Stimulated activated CD4-positive, alpha-beta T cell treated with anti-CD3 and anti-CD28 coated beads, Interleukin-4, amount 100 ng/mL, for 1 hour (primary cell): ENCODE data around the gene CRAMP1.

Experiments used
- DNase-seq: peaks from one replicate; pipeline ENCODE4 v3.0.0-alpha.2; 2020

Gene CRAMP1

DNA sequence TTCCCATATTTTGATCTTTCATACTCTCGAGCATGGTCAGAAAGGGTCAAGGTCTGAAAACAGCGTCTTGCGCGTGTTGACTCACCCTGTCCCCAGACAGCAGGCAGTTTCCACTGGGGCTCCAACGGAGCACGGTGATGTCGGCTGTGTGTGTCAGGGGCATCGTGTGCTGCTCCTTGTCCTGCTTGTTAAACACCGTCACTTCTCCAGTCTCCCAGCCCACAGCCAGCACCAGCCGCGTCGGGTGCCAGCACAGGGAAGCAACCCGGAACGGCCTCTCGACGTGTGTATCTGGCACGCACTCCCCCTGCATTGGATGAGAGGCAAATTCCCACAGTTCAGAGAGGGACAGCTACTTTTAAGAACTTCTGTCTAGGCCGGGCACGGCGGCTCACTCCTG, 9.9 kb upstream of the CRAMP1 start:
- no peak for DNase-seq

DNA sequence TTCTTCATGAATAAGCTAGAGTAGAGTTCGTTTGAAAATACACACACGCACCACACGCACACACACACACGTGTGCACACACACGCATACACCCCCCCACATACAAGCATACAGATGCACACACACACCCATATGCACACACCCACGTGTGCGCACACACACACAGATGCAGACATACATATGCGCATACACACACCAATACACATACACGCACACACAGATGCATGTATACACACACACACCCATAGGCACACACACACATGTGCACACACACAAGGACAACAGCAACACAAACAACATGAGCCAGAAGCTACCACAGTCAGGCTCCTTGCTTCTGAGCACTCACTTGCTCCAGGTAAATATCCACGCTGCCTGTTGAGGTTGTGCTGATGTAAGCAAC, 5.4 kb upstream of the CRAMP1 start:
- DNase-seq = no peak

DNA sequence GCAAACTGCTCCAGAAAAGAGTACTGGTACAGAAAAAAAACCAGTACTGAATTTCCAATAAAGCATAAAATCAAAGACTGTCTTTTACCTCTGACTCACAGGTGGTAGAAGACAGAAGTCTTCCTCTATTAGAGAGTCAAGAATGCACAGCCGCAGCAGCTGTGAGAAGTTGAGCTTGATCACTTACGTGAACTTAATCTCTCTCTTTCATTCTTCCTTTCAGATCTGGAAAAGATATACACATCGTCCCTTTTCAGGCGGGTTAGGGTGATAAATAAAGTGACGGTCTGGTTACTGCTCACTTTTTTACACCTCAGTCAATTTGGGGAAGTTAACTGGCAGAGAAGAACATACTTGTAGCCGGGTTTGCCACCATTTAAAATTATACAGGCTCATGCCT, 4.2 kb upstream of the CRAMP1 start:
- no peak for DNase-seq

DNA sequence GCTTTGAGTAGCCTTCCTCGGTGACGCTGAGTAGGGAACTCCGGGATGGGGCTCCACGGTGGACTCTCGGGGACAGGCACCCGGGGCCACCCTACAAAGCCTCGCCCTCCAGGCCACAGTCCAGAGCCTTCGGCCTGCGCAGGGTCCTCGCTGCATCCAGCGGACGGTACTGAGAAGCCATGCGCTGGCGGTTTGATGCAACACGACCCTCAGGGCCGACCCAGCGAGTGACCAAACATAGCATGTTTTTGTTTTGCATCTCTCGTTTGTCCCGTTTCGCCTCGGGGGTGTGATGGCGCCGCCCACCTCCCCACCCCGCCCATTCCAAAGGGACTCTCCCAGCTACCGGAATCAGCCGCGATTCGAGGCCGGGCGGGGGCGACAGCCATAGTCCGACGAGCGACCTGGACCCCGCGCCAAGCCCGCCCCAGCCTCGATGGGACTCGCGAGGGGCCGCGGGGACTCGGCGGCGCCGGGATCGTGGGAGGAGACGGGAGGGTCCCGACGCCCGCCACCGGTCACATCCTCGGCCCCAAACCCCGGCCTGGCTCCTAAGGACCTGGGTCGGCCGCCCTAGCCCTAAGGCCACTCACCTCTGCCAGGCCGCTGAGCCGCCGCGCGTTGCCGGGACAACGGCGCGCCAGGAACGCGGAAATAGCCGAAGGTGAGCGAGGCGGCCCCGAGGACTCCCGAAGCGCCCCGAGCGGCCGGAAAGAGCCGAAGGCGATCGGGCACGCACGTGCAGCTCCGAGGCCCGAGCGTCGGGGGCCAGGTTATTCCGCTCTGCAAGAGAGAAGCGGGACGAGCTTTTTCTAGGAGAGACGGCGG, 1.9 kb upstream of the CRAMP1 start:
- DNase-seq = peak; percentile 93

DNA sequence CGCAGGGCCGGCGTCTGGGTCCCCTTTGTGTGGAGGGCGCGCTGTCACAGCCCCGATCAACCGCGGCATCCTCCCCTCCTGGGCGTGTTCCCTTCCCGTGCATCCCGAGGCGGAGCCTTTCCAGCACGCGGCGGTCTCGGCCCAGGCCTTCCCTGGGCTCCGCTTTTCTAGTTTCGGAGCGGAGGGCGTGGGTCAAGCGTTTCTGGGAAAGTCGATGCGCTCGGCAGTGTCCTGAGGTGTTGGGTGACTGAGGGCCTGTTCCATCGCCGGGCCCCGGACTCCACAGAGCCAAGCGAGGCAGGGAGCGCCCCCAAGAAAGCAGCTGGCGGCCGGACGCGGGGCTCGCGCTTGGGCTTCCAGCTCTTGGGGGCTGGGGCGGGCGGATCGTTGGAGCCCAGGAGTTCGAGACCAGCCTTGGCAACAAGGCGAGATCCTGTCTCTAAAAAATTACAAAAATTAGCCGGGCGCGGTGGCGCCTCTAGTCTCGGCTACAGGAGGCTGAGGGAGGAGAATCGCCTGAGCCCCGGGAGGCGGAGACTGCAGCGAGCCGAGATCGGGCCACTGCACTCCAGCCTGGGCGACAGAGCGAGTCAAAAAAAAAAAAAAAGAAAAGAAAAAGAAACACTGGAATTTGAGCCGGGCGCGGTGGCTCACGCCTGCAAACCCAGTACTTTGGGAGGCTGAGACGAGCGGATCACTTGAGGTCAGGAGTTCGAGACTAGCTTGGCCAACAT, 1.1 kb upstream of the CRAMP1 start:
- peak; percentile 19 for DNase-seq

DNA sequence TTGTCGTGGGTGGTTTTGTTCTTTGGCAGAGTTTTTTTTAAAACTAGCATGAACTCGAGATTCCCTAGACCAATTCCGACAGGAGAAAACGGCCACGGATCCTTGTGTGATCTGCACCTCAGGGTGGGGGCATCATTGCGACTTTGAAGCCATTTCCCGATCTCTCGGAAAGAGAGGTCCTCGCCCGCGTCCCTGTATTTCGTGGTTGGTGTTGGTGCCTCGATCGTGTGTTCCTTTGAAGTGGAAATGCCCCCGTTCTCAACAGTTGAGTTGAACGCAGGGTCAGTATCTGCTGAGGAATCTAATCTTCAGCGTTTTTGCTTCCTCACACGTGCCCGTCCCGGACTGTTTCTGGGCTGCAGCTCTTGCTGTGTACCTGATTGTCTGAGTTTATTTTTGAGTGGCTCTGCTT, 1.1 kb downstream of the CRAMP1 start:
- DNase-seq = peak; percentile 6

DNA sequence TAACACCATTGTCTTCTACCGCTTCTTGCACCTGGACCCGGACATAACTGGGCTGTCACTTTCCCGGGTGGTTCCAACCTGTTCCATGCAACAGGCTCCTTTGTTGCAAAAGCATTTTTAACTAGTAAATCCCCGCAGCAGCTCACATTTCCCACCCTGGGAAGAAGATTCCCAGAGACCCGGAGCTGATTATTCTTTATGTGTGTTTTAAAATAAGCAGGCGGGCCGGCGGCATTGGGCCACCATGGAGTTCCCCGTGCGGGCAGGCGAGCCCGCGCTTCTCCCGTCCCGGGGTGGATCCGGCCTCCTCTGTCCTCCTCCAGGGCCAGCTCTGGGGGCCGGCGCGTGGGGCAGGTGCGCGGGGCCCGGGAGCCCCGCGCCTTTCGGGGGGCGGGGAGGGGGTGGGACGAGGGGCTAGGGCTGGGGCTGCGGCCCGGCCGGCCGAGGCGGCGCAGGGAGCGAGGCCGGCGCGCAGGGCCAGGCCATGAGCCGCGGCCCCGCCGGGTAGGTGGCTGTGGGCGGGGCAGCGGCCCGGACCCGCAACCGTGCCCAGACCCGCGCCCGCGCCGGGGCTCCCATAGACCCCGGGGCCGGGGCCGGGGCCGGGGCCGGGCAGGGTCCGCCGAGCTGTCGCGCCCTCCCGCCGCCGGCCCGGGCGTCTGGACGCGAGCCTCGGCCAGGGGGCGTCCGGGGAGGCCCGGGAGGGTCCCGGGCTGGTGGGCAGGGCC, 1.7 kb downstream of the CRAMP1 start:
- DNase-seq = peak; percentile 20

DNA sequence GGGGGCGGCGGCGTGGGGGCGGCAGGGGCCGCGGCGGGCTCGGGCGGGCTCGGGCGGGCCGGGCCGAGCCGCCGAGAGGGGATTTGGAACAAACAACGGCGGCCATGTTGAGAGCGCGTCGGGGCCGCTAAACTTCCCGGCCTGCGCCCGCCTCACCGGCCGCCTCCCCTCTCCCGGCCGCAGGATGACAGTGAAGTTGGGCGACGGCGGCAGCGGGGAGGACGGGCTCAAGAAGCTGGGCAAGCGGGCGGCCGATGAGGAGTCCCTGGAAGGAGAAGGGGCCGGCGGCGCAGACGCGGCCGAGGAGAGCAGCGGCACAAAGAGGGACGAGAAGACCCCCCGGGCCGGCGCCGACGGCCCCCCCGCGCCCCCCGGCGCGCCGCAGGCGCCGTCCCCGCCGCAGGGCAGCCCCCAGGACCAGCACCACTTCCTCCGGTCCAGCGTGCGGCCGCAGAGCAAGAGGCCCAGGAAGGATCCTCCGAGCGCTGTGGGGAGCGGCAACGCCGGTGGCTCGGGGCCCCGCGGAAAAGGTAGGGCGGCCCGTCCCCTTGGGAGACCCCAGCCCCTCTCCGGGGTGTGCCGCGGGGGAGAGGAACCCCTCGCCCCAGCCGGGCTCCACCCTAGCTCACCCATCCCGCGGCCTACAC, 2.4 kb downstream of the CRAMP1 start:
- peak; percentile 31 for DNase-seq

DNA sequence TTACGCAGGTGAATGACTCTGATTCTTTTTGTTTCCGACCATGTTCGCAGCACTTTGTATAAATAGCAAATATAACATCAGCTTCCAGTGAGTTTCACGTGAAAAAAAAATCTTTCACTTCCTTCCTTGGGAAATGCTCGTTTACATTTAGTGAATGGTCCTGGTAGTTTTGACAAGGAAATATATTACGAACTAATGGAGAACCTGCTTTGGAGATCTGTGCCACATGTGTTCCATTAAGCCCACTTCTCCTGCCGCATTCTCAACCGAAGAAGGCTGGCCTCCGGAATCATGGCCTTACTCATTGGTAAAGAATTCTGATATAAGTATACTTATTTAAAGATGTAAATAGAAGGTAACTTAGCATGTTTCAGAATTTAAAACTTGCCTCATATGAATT, 3.6 kb downstream of the CRAMP1 start:
- no peak for DNase-seq

DNA sequence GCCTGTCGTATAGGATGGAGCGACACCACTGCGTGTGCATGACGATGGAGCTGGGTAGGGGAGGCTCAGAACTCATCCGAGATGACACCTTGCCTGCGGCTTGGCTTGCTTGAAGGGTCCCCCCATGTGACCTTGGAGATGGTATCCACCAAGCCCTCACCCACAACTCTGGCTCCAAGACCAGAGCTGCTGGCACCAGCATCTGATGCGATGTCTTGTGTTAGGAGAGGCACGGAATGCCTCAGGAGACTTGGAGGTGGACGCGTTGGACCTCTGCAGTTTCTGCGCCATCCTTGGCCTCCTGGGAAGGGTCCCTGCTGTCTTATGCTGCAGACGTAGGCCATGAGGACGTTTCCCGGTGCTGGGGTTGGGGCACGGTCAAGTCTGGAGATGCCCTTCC, 7.8 kb downstream of the CRAMP1 start:
- DNase-seq = no peak

DNA sequence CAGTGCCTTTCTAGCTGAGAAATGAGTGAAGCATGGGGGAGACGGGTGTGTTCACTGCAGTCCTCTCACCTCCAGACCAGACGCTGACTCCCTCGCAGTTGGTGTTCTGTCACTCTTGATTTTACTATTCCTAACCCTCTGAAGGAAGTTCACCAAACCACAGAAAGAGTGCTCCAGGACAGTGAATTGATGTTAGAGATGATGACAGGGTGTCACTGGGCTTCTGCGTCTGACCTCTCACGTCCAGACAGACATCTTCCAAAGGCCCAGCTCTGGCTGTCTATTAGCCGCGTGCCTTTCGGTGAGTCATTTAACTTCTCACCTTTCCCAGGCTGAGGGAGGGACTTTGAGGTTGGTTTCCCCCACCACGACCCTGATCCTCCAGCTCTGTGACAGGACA, 8.2 kb downstream of the CRAMP1 start:
- no peak for DNase-seq

DNA sequence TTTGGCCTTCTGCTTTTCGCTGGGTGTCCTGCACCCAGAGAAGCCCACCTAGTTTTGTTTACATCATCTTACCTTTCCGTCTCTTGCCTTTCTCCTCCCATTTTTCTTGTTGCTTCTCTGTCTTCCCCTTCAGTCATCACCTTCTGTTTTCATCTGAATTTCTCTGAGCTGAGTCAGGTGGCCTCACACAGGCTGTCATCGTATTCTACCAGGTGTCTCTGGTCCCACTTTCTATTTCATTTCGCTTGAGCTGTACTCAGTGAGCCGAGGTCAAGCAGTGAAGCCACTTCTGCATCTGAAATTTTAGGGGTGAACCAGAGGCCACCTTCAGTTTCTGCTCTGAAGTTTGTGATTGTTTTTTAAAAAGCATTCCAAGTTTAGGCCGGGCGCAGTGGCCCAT, 9.7 kb downstream of the CRAMP1 start:
- DNase-seq = no peak

DNA sequence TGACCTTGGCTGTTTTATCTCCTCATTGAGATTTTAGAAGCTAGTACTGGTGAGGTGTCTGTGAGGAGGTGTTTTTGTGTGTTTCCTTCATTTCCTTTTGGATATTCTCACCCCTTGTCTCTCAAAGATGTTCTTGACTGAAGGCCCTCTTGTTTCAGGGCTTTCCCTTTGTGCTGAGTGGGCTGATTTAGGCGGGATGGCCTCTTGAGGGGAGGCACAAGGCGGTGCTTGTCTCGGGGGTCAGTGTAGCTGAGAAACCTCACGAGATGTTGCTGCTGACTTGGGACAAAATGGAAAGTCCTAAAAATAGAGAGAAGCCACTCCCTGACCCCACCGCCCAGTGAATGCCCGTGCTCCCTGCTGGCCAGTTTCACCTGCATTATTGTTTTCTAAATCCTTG, 14.2 kb downstream of the CRAMP1 start:
- DNase-seq = no peak

DNA sequence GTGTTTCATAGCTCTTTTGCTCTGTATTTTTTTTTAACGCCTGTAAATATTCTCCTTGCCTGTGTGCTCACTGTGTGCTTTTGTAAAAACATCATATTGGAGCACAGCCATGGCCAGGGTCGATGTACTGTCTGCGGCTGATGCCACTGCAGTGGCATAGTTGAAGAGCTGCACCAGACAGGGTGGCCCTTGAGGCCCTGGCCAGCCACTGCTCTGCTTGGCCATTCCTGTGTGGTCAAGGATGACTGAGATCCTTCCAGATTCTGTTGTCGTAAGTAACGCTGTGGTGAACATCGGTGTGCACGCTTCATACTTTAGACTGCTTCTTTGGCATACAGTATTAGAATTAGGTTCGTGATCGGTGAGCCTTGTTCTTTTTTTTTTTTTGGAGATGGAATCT, 14.6 kb downstream of the CRAMP1 start:
- no peak for DNase-seq

DNA sequence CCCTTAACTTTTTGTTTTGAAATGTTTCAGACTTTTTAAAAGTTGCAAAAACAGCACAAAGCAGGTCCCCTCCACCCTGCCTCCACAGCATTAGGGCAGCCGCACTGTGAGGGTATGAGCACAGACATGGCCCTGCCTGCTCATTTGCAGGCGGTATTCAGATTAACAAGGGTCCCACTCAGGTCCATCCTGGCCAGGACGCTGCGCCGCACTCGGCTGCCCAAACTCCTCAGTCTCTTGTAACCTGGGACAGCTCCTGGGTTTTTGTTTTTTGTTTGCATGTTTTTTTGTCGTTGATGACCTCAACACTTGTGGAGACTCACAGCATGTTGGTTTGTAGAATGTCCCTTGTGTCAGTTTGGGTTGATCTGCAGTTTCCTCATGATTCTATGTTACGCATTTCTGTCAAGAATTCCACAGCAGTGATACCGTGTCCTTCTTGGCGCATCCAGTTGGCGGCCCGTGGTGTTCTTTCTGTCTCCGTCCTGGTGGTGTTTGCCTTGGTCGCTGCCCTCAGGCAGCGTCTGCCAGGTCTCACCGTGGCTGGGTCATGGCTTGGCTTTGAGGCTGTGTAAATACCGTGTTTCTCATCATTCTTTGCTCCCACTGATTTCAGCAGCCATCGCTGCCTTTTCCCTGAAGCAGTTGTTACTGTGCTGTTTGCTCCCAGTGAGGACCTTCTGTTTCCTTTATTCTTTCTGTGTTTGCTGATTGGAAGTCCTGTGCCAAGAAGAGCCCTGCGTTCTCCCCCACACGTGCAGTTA, 18.5 kb downstream of the CRAMP1 start:
- DNase-seq = no peak

DNA sequence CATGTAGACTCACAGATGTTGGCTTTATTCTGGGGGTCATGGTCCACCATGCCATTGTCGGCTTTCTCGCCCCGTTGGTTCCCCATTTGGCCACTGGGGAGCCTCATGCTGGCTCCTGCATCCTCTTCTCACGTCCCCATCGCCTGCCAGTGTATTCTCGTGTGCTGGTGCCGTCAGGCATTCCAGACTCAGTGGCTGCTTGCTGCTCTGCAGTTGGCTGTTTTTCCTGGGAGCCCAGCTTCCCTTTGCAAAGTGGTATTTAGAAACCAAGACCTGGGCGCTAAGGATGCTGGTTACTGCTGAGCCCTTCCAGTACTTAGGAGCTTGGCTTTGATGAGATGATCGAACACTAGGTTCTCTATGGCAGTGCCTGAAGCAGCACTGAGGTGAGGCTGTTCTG, 19.1 kb downstream of the CRAMP1 start:
- no peak for DNase-seq

DNA sequence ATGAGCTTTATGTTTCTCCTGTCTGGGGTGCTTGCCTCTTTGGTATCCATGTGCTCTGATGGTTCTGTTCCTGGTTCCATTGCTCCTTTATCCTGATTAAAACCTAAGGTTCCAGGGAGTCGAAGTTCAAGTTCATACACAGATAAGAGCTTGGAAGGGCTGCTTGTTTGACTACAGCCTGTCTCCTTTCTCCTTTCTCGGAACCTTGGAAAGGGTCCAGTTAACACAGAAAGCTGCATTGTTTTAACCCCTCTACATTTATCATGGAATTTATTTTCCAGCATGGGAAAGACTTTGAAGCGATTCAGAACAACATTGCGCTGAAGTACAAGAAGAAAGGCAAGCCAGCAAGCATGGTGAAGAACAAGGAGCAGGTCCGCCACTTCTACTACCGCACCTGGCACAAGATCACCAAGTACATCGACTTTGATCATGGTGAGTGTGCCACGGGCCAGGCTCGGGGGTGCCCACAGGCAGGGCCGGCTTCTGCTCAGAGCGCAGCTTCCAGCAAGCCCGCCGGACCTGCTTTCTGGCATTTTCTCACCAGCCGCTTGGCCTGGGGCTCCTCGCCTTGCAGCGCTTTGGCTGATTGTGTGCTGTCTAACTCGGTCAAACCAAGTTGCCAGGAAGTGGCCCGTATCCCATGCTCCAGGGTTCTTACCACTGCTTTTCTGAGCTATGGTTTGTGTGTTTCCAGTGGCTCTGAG, 19.9 kb downstream of the CRAMP1 start:
- no peak for DNase-seq

DNA sequence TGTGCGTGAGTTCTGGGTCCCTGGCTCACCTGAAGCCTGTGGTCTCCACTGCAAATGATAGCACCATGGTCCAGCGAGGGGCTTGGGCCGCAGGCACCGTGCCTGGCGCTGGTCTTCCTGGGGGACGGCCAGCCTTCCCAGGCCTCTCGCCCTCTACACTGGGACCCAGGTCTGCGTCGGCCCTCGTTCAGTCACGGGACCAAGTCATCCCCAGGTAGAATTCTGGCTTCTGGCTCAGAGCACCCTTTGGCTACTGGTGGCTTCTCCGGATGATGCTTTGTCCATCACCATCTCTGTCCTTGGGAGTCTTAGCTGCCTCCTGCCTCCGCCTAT, 20.4 kb downstream of the CRAMP1 start:
- no peak for DNase-seq

DNA sequence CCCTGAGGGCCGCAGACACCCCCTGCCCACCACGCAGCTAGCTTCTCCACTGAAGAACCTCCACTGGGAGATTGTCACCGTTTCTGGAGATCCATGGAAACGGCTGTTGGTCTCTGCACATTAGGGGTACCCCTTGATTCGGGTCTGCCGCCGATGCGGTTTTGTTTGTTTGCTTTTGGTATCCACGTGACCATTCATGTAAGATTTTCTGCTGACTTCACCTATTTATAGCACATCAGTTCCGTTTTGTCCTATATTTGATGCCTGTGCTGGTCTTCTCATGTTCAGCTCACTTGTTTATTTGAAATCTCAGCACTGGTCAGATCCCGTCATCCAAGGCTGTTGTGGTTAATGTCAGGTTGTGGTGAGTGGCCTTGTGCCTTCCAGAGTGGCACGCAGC, 21.1 kb downstream of the CRAMP1 start:
- DNase-seq = no peak

DNA sequence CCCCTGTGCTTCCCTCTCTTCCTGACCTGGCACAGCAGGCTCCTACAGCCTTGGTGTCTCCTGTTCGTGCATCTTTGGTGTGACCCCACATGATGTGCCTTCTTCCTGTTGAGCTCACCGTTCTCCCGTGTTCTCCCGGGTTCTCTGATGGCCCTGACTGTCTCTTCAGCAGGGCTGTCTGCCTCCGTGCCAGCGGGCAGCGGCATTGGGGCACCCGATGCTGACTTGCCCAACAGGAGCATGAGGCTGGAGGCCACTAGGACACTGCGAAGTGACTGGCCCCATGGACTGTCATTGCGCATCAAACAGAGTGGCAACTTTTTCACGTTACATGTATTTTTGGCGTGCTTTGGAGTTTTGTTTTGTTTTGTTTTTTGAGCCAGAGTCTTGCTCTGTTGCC, 22.4 kb downstream of the CRAMP1 start:
- no peak for DNase-seq

DNA sequence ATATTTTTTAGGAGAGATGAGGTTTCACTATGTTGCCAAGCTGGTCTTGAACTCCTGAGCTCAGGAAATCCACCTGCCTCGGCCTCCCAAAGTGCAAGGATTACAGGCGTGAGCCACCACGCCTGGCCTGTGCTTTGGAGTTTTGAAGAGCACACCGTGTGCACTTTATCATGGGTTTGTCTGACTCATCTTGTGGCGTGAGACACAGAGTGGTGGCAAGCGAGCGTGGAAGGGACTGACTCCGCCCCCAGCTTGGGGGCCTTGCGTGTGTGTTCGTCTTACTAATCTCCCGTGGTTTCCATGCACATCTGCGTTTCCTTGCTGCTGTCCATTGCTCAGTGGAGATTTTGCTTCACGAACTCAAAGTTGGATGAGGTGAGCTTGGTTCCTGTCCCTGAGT, 22.9 kb downstream of the CRAMP1 start:
- DNase-seq = no peak

DNA sequence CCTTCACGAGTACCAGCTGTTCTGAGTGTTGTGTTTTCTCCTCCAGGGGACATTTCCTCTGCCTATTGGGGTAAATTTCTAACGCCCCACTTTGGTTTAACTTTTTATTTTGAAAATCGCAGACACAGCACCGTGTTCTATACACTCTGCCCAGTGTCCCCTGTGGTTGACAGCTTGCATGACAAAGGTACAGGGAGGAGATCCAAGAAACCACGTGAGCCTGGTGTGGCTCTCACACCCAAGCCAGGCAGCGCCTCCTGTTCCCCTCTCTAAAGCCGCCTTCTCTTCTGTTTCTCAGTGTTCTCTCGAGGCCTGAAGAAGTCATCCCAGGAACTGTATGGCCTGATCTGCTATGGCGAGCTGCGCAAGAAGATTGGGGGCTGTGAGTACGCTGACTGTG, 25.4 kb downstream of the CRAMP1 start:
- DNase-seq = no peak
